Activated T-helper 9 cell treated with anti-CD3 and anti-CD28 coated beads, Interleukin-2, amount 50 U/mL, for 16 hours (primary cell): ENCODE data around the gene OR10H4.
"Not testable (repeated sequence)": the region's sequence is repeated elsewhere in the genome, so short reads cannot be mapped to it uniquely, and the experiment has no call there.

Experiments used
- DNase-seq: peaks from one replicate; pipeline ENCODE4 v3.0.0-alpha.2; 2020; ENCODE audit warnings: low read depth

The OR10H4 gene

DNA sequence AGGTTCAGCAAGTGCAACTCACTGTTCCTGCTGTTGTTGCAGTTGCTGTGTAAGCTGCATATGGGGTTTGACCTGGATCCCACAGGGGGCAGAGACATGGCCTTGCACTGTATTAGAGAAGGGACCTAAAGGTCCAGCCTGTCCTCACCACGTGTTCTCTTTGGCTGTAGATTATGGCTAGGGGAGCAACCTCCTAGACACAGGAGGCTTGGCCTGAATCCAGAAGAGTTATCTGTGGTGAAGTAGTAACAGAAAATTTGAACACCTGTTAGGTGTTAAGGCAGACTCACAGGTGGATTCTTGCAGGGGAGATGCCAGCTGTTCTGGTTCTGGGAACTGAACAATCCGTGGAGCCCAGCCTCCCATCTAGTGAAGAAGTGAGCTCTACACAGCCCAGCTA, 11.0 kb upstream of the OR10H4 start:
- no peak for DNase-seq

DNA sequence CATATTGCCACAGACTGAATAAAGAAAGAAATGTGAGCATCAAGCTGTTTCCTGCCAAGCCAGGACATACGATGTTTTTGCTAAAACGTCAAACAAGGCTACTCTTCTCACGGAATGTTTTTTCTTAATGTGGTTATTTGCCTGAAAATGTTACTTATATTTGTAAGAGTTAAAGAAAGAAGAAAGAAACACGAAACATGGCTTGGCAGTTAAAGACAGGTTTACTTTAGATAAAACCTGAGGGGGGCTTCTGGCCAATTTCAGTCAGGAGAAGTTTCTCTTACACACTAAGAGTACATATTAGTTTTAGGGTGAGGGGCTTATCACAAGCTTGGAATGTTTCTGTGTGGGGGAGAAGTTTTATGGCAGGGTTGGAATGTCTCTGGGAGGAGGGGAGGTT, 4.4 kb upstream of the OR10H4 start:
- DNase-seq = no peak

GRCh38 chr19:15945301-15945700, 3.5 kb upstream of the OR10H4 start:
- no peak for DNase-seq

GRCh38 chr19:15954820-15955219, 6.0 kb downstream of the OR10H4 start:
- no peak for DNase-seq

DNA sequence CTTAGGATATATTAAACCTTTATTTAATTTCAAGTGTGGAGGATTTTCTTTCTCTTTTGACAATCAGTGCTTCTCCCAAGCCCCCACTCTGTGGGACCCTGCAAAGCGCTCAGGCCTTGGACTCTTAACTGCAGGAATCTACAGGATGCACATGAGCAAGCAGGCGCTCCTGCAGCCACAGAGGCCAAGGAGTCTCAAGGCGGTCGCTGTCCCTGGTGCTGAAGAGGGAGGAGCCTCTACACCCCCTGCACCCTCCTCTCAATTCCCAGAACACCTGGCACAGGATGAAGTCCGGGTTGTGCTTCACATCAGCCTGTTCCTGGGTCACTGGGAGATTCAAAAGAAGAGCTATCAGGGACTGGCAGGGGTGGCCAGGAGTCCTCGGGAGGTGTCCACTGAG, 13.5 kb downstream of the OR10H4 start:
- DNase-seq = no peak

DNA sequence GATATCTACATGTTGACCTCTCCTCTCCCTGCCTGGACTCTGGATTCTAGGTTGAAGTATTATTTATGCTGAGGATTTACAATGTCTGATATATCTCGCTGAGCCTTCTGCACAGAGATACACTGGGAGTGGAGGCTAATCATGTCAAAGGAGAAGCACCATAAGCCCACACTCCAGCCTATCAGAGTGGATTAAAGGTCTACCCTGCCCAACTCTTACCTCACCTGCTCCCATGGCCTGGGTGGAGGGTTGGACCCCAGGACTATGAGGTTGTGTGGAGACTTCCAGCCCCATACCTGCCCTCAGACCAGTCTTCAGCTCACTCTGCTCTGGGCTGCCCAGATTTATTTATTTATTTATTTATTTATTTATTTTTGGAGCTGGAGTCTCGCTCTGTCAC, 15.4 kb downstream of the OR10H4 start:
- no peak for DNase-seq

DNA sequence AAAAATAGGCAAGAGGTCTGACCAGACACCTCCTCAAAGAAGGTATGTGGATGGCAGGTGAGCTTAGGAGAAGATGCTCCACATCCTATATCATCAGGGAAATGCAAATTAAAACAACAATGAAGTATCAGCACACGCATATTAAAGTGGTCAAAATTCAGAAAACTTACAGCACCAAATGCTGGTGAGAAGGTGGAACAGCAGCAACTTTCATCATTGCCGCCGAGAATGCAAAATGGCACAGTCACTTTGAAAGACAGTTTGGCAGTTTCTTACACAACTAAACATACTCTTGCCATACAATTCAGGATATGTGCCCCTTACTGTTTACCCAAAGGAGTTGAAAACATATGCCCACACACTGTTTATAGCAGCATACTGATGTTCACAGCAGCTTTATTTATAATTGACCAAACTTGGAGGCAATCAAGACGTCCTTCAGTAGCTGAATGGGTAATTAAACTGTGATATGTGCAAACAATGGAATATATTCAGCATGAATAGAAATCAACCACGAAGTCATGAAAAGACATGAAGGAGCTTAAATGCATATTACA, 22.5 kb downstream of the OR10H4 start:
- DNase-seq = no peak

DNA sequence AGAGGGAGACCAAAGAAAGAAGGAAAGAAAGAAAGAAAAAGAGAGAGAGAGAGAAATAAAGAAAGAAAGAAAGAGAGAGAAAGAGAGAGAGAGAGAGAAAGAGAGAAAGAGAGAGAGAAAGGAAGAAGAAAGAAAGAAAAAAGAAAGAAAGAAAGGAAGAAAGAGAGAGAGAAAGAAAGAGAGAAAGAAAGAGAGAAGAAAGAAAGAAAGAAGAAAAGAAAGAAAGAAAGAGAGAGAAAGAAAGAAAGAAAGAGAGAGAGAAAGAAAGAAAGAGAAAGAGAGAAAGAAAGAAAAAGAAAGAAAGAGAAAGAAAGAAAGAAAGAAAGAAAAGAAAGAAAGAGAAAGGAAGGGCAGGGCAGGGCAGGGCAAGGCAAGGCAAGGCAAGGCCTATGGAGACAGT, 23.2 kb downstream of the OR10H4 start:
- DNase-seq = not testable (repeated sequence)

DNA sequence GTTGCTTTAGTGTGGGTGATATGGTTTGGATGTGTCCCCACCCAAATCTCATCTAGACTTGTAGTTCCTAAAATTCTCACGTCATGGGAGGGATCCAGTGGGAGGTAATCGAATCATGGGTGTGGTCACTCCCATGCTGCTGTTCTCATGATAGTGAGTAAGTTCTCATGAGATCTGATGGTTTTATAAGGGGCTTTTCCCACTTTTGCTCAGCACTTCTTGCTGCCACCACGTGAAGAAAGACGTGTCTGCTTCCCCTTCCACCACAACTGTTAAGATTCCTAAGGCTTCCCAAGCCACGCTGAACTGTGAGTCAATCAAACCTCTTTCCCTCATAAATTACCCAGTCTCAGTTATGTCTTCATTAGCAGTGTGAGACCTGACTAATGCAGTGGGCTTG, 26.0 kb downstream of the OR10H4 start:
- DNase-seq = no peak

- no peak for DNase-seq
Observed at GRCh38 chr19:15976836-15977689, 28.3 kb downstream of the OR10H4 start.

GRCh38 chr19:15977690-15978089, 28.9 kb downstream of the OR10H4 start:
- DNase-seq = no peak

DNA sequence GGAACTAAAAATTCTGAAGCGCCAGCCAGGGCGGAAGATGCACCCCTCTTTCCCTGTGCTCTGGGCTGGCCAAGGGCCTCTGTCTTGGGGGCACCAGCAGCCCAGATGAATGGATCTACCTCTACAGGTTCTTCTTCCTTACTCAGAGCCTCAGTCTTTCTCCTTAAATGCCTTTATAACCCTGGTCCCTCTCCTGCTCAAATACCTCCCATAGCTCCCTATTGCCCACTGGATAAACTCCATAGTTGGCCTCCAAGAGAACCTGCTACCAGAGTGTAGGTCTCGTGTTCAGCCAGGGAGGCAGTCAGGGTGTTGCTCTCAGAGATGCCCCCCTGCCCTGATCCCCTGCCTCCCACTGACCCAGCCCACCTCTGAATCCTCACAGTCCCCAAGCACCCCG, 30.5 kb downstream of the OR10H4 start:
- no peak for DNase-seq

DNA sequence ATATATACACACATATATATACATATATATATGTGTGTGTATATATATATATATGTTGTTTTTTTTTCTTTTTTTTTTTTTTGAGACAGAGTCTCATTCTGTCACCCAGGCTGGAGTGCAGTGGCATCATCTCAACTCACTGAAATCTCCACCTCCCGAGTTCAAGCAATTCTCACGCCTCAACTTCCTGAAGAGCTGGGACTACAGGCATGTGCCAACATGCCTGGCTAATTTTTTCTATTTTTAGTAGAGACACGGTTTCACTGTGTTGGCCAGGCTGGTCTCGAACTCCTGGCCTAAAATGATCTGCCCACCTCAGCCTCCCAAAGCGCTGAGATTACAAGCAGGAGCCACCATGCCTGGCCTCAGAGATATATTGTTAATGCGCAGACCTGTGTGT, 37.0 kb downstream of the OR10H4 start:
- not testable (repeated sequence) for DNase-seq

- no peak for DNase-seq
Observed at GRCh38 chr19:15986701-15987100, 37.9 kb downstream of the OR10H4 start.

DNA sequence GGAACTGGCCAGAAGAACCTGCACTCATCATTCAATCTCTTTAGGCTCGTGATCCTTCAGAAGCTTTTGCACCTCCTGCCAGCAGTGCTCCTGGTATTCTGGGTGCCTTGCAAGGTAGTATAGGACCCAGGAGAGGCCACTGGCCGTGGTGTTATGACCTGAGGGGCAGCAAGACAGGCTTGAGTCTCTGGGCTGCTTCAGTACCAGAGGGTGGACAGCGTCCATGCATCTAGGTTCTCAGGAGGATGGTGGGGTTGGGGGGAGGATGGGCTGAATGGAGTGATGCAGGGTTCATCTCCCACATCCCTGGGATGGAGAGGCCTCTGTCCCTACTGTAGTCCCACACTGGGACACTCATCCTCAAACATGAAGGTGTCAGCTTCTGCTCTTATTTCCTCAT, 41.1 kb downstream of the OR10H4 start:
- DNase-seq = no peak

GRCh38 chr19:15991602-15992001, 42.8 kb downstream of the OR10H4 start:
- DNase-seq = no peak

GRCh38 chr19:15992014-15992413, 43.2 kb downstream of the OR10H4 start:
- DNase-seq = no peak

- no peak for DNase-seq
Observed at GRCh38 chr19:15995536-15995935, 46.7 kb downstream of the OR10H4 start.

DNA sequence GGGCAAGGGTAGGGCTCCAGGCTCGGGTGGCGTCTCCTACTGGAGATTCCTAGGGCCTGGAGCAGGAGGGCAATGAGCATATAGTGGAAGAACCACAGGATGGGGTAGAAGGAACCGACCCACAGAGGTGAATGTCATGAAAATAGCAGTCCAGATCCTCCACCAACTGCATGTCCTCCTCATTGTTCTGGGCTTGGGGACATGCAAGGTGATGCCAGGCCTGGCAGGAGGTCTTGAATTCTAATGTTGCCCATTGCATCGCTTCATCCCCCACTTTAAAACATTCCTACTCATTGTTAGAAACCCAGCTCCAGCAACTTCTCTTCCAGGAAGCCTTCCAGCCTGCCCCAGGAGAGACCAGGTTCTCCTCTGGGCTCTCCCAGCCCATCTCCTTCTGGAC, 49.4 kb downstream of the OR10H4 start:
- DNase-seq = no peak
